Measurements from ENCODE around the gene FGG.
"Not testable (repeated sequence)": the region's sequence is repeated elsewhere in the genome, so short reads cannot be mapped to it uniquely, and the experiment has no call there.

FGG gene

GRCh38 chr4:154615211-154615610 lies 2.8 kb upstream of the FGG start:
- no peak for DNase-seq (ENCODE audit: extremely low spot score, insufficient read length, low read depth)
- no peak for FAIRE-seq

GRCh38 chr4:154614306-154614705 lies 1.9 kb upstream of the FGG start:
- FAIRE-seq (no peak), DNase-seq (ENCODE audit: extremely low spot score, insufficient read length, low read depth) (no peak)

- FAIRE-seq: no peak
- DNase-seq (ENCODE audit: extremely low spot score, insufficient read length, low read depth): no peak
Measured at GRCh38 chr4:154611833-154612232, 623 bp downstream of the FGG start.

- no peak for DNase-seq (ENCODE audit: extremely low spot score, insufficient read length, low read depth)
- FAIRE-seq: no peak
Measured at GRCh38 chr4:154610582-154610981, 1.9 kb downstream of the FGG start.

GRCh38 chr4:154609532-154609931 lies 2.9 kb downstream of the FGG start:
- no peak for DNase-seq (ENCODE audit: extremely low spot score, insufficient read length, low read depth)
- FAIRE-seq: no peak

GRCh38 chr4:154608361-154609252 lies 3.8 kb downstream of the FGG start:
- FAIRE-seq: no peak
- no peak for DNase-seq (ENCODE audit: extremely low spot score, insufficient read length, low read depth)

- DNase-seq (ENCODE audit: extremely low spot score, insufficient read length, low read depth) (no peak), FAIRE-seq (no peak)
Measured at GRCh38 chr4:154606728-154607723, 5.4 kb downstream of the FGG start.

GRCh38 chr4:154604696-154605200 lies 7.7 kb downstream of the FGG start:
- FAIRE-seq: no peak
- DNase-seq (ENCODE audit: extremely low spot score, insufficient read length, low read depth): no peak

- FAIRE-seq: no peak
- DNase-seq (ENCODE audit: extremely low spot score, insufficient read length, low read depth): no peak
Measured at GRCh38 chr4:154603033-154603943, 9.2 kb downstream of the FGG start.

- DNase-seq (ENCODE audit: extremely low spot score, insufficient read length, low read depth) (no peak), FAIRE-seq (no peak)
Measured at GRCh38 chr4:154602404-154603020, 9.9 kb downstream of the FGG start.

GRCh38 chr4:154597798-154598774 lies 14.4 kb downstream of the FGG start:
- DNase-seq (ENCODE audit: extremely low spot score, insufficient read length, low read depth): no peak
- no peak for FAIRE-seq

- FAIRE-seq; DNase-seq (ENCODE audit: extremely low spot score, insufficient read length, low read depth): not testable (repeated sequence)
Measured at GRCh38 chr4:154597281-154597680, 15.2 kb downstream of the FGG start.

- DNase-seq (ENCODE audit: extremely low spot score, insufficient read length, low read depth) (no peak), FAIRE-seq (no peak)
Measured at GRCh38 chr4:154595807-154596206, 16.6 kb downstream of the FGG start.

- DNase-seq (ENCODE audit: extremely low spot score, insufficient read length, low read depth); FAIRE-seq: not testable (repeated sequence)
Measured at GRCh38 chr4:154594343-154594742, 18.1 kb downstream of the FGG start.

- DNase-seq (ENCODE audit: extremely low spot score, insufficient read length, low read depth) (no peak), FAIRE-seq (no peak)
Measured at GRCh38 chr4:154593868-154594267, 18.6 kb downstream of the FGG start.

GRCh38 chr4:154591890-154592289 lies 20.6 kb downstream of the FGG start:
- DNase-seq (ENCODE audit: extremely low spot score, insufficient read length, low read depth): no peak
- no peak for FAIRE-seq

- FAIRE-seq (no peak), DNase-seq (ENCODE audit: extremely low spot score, insufficient read length, low read depth) (no peak)
Measured at GRCh38 chr4:154590329-154591006, 22.0 kb downstream of the FGG start, which contains the start of gene FGA. Gene FGA, minus strand, starts transcription at chr4:154590742. Its CDS starts 55 bp downstream, at chr4:154590687.
